HG03457 (cell line): ENCODE data around the gene GRM5.

Experiments used
- ATAC-seq: cut with Tn5 transposase; IDR thresholded peaks from one replicate; pipeline ENCODE4 v1.9.1; 2021; ENCODE audit warnings: moderate number of reproducible peaks; ENCODE audit not compliant: unreplicated experiment

GRM5 gene

DNA sequence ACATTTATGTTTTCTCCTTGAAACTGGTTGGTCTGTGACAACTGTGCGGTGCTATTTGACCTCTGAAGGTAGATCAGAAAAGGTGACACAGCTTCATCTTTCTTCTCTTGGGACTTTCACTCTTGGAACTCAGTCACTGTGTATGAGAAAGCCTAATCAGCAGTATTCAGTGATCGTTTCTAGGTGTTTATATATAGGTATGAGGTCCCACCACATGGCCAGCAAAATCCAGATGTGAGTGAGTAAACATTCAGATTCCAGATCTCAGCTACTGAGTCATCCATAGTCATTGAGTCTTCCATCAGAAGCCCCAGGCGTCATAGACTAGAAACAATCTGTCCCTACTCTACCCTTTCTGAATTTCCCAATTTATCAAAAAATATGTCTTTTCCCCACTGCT is 610.9 kb downstream of the GRM5 start:
- ATAC-seq = no peak
